Astrocyte (in vitro differentiated cells and primary cell): ENCODE results near the gene KCNB1. TPM values are rescaled to one million over a fixed set of nuclear protein-coding genes. Genes with fewer than 3 reads are reported as not detected.

Source experiments
- DNase-seq: peaks from one replicate; pipeline ENCODE4 v3.0.0-alpha.2; 2010; ENCODE audit warnings: low read depth
- FAIRE-seq: peaks from 2 replicates; lab custom pipeline; 2011; peaks lifted over from hg19 to GRCh38; lab: Jason Lieb, UNC
- H2AFZ ChIP-seq: 2 replicates; pipeline ENCODE4 v1.6.0; 2012; ENCODE audit warnings: low read depth, low read length, inconsistent platforms
- H3K27ac ChIP-seq: 2 replicates; pipeline ENCODE4 v1.5.1; 2011; ENCODE audit warnings: low read depth, low read length, inconsistent platforms
- H3K27me3 ChIP-seq: 2 replicates; pipeline ENCODE4 v1.6.0; 2011; ENCODE audit warnings: low read length, inconsistent platforms; ENCODE audit not compliant: insufficient read depth
- H3K36me3 ChIP-seq: 2 replicates; pipeline ENCODE4 v1.5.1; 2011; ENCODE audit warnings: low read length, inconsistent platforms; ENCODE audit not compliant: insufficient read depth
- H3K4me1 ChIP-seq: 2 replicates; pipeline ENCODE4 v1.5.1; 2011; ENCODE audit warnings: low read length, inconsistent platforms; ENCODE audit not compliant: insufficient read depth
- H3K4me2 ChIP-seq: 2 replicates; pipeline ENCODE4 v1.6.0; 2012; ENCODE audit warnings: low read length, inconsistent platforms
- H3K4me3 ChIP-seq: 2 replicates; pipeline ENCODE4 v1.5.1; 2011; ENCODE audit warnings: low read depth, mild to moderate bottlenecking, low read length, inconsistent platforms; ENCODE audit not compliant: insufficient read depth
- H3K79me2 ChIP-seq: 2 replicates; pipeline ENCODE4 v1.6.0; 2012; ENCODE audit warnings: mild to moderate bottlenecking, low read length, inconsistent platforms; ENCODE audit not compliant: insufficient read depth
- H3K9ac ChIP-seq: 2 replicates; pipeline ENCODE4 v1.6.0; 2012; ENCODE audit warnings: mild to moderate bottlenecking, low read length, inconsistent platforms
- H3K9me3 ChIP-seq: 2 replicates; pipeline ENCODE4 v1.5.1; 2012; ENCODE audit warnings: low read depth, mild to moderate bottlenecking, low read length, inconsistent platforms; ENCODE audit not compliant: insufficient read depth
- H4K20me1 ChIP-seq: 2 replicates; pipeline ENCODE4 v1.6.0; 2012; ENCODE audit warnings: low read length, inconsistent platforms; ENCODE audit not compliant: insufficient read depth
- H3K27ac Mint-ChIP-seq: one replicate; pipeline ENCODE4 v1.8.0; 2021; ENCODE audit warnings: mild to moderate bottlenecking, mixed read lengths; ENCODE audit not compliant: unreplicated experiment
- H3K27me3 Mint-ChIP-seq: one replicate; pipeline ENCODE4 v1.8.0; 2021; ENCODE audit warnings: low read depth, mixed read lengths; ENCODE audit not compliant: unreplicated experiment
- H3K36me3 Mint-ChIP-seq: one replicate; pipeline ENCODE4 v1.8.0; 2021; ENCODE audit warnings: low read depth, mixed read lengths; ENCODE audit not compliant: unreplicated experiment
- H3K4me1 Mint-ChIP-seq: one replicate; pipeline ENCODE4 v1.8.0; 2021; ENCODE audit warnings: low read depth, mixed read lengths; ENCODE audit not compliant: unreplicated experiment
- H3K4me3 Mint-ChIP-seq: one replicate; pipeline ENCODE4 v1.8.0; 2021; ENCODE audit warnings: mild to moderate bottlenecking, moderate library complexity, mixed read lengths; ENCODE audit not compliant: unreplicated experiment
- H3K9me3 Mint-ChIP-seq: one replicate; pipeline ENCODE4 v1.8.0; 2021; ENCODE audit warnings: mild to moderate bottlenecking, mixed read lengths; ENCODE audit not compliant: unreplicated experiment
- CTCF ChIP-seq: IDR thresholded peaks from 2 replicates; pipeline ENCODE4 v1.5.1; 2011; ENCODE audit warnings: low read depth, mild to moderate bottlenecking, inconsistent platforms, low read length, moderate library complexity; ENCODE audit not compliant: insufficient read depth
- EZH2 ChIP-seq: IDR thresholded peaks from 2 replicates; pipeline ENCODE4 v1.6.1; 2012; ENCODE audit warnings: mild to moderate bottlenecking, low read length, inconsistent platforms; ENCODE audit not compliant: insufficient read depth
- total RNA-seq: library from RNA; stranded (reverse); gene quantifications from 2 replicates; pipeline ENCODE4 v1.2.1, GENCODE V29; 2021

Gene KCNB1
- total RNA-seq, 1 donor from 2014 or later, result 0.48 TPM

- Histone ChIP-seq H2AFZ (no peak overlapping the region), H3K9ac (no peak overlapping the region), H3K4me2 (no peak overlapping the region), H3K4me3 (no peak overlapping the region), H3K36me3 (no peaks in the 10 kb centered on the region), H3K9me3 (peaks cover 2% of the 10 kb centered on the region), H3K79me2 (no peaks in the 10 kb centered on the region), H4K20me1 (no peaks in the 10 kb centered on the region), H3K27ac (no peak overlapping the region), H3K27me3 (peaks cover 23% of the 10 kb centered on the region), H3K4me1 (no peaks in the 10 kb centered on the region)
- Mint-ChIP-seq H3K36me3 (no peaks in the 10 kb centered on the region), H3K27ac (no peak overlapping the region), H3K4me3 (no peak overlapping the region), H3K4me1 (peaks cover 4% of the 10 kb centered on the region), H3K9me3 (peaks cover 5% of the 10 kb centered on the region), H3K27me3 (peaks cover 45% of the 10 kb centered on the region)
- no peak for DNase-seq
- FAIRE-seq, result no peak
- TF ChIP-seq EZH2 (no peak), CTCF (no peak)
Observed at GRCh38 chr20:49419785-49420184, 62.7 kb downstream of the KCNB1 start.

- DNase-seq (no peak), FAIRE-seq (no peak)
- TF ChIP-seq EZH2 (no peak), CTCF (no peak)
- peaks cover 4% of the 10 kb centered on the region for H3K4me1 Mint-ChIP-seq
- peaks cover 30% of the 10 kb centered on the region for H3K27me3 ChIP-seq
- no peaks in the 10 kb centered on the region for H3K36me3 Mint-ChIP-seq
- H3K9me3 Mint-ChIP-seq, result peaks cover 5% of the 10 kb centered on the region
- no peak overlapping the region for H3K27ac ChIP-seq
- H3K36me3 ChIP-seq, result no peaks in the 10 kb centered on the region
- H3K9ac ChIP-seq, result no peak overlapping the region
- no peaks in the 10 kb centered on the region for H3K79me2 ChIP-seq
- H2AFZ ChIP-seq, result no peak overlapping the region
- H3K9me3 ChIP-seq, result peaks cover 2% of the 10 kb centered on the region
- no peak overlapping the region for H3K27ac Mint-ChIP-seq
- no peaks in the 10 kb centered on the region for H3K4me1 ChIP-seq
- peaks cover 53% of the 10 kb centered on the region for H3K27me3 Mint-ChIP-seq
- no peak overlapping the region for H3K4me3 Mint-ChIP-seq
- H3K4me2 ChIP-seq, result no peak overlapping the region
- H4K20me1 ChIP-seq, result no peaks in the 10 kb centered on the region
- H3K4me3 ChIP-seq, result no peak overlapping the region
Observed at GRCh38 chr20:49418809-49419208, 63.7 kb downstream of the KCNB1 start.

- peaks cover 57% of the 10 kb centered on the region for H3K27me3 Mint-ChIP-seq
- H3K4me3 ChIP-seq, result no peak overlapping the region
- no peak for FAIRE-seq
- no peak overlapping the region for H3K4me3 Mint-ChIP-seq
- peaks cover 4% of the 10 kb centered on the region for H3K4me1 Mint-ChIP-seq
- no peak for DNase-seq
- H3K79me2 ChIP-seq, result no peaks in the 10 kb centered on the region
- TF ChIP-seq CTCF, result no peak
- no peak for TF ChIP-seq EZH2
- H2AFZ ChIP-seq, result no peak overlapping the region
- H3K9me3 ChIP-seq, result peaks cover under 1% of the 10 kb centered on the region
- H3K27me3 ChIP-seq, result peaks cover 29% of the 10 kb centered on the region
- no peak overlapping the region for H3K9ac ChIP-seq
- H4K20me1 ChIP-seq, result no peaks in the 10 kb centered on the region
- no peak overlapping the region for H3K4me2 ChIP-seq
- no peaks in the 10 kb centered on the region for H3K4me1 ChIP-seq
- no peak overlapping the region for H3K27ac Mint-ChIP-seq
- H3K27ac ChIP-seq, result no peak overlapping the region
- H3K36me3 ChIP-seq, result no peaks in the 10 kb centered on the region
- H3K36me3 Mint-ChIP-seq, result no peaks in the 10 kb centered on the region
- peaks cover 5% of the 10 kb centered on the region for H3K9me3 Mint-ChIP-seq
Observed at GRCh38 chr20:49417843-49418555, 64.5 kb downstream of the KCNB1 start.
